Measurements from ENCODE around the gene PHEX.

PHEX gene

GRCh38 chrX:22272613-22273012, 240.5 kb downstream of the PHEX start, which contains the start of gene CBLL2:
Gene CBLL2, plus strand, starts transcription at chrX:22272913. Its CDS starts 79 bp downstream, at chrX:22272992.
- Histone ChIP-seq H4K20me1 (ENCODE audit: insufficient read depth, low read length) (no peaks in the 10 kb centered on the region), H3K9me3 (ENCODE audit: insufficient read depth, low read length, severe bottlenecking) (no peaks in the 10 kb centered on the region), H3K27ac (ENCODE audit: low read length) (no peak within 1 kb of the TSS), H3K4me3 (ENCODE audit: low read depth in 1 of 2, low read length in 2 of 2) (no peak within 1 kb of the TSS), H3K4me2 (ENCODE audit: insufficient read depth, low read length) (no peak within 1 kb of the TSS), H3K4me1 (ENCODE audit: insufficient read depth, low read length) (no peaks in the 10 kb centered on the region), H3K79me2 (ENCODE audit: insufficient read depth, low read length) (no peaks in the 10 kb centered on the region), H3K36me3 (ENCODE audit: insufficient read depth, low read length) (no peaks in the 10 kb centered on the region), H3K27me3 (ENCODE audit: insufficient read depth, low read length, poor library complexity) (no peaks in the 10 kb centered on the region), H3K9ac (ENCODE audit: low read depth, low read length) (no peak within 1 kb of the TSS), H2AFZ (ENCODE audit: low read depth, low read length) (no peak within 1 kb of the TSS)
- no peak for ATAC-seq (ENCODE audit: insufficient read depth, low read depth)
- DNase-seq, result no peak
- TF ChIP-seq CTCF (IDR thresholded peaks at IDR 0.05; ENCODE audit: borderline replicate concordance, extremely low read depth, low read length, poor library complexity, severe bottlenecking) (no peak), EZH2 (IDR thresholded peaks at IDR 0.05; ENCODE audit: borderline replicate concordance, low read depth, low read length, severe bottlenecking) (no peak)

DNA sequence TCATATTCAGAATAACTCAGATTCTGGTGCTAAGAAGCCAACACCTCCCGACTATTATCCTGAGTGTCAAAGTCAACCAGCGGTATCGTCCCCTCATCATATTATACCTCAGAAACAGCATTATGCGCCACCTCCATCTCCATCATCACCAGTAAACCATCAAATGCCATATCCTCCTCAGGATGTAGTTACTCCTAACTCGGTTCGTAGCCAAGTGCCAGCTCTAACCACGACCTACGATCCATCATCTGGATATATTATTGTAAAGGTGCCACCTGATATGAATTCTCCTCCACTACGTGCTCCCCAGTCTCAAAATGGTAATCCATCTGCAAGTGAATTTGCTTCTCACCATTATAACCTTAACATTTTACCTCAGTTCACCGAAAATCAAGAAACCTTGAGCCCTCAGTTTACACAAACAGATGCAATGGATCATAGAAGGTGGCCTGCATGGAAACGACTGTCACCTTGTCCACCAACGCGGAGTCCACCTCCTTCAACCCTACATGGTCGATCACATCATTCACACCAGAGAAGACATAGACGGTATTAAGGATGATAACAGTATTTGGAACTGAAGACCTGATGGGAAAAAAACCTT, 241.7 kb downstream of the PHEX start:
- Histone ChIP-seq H3K4me2 (ENCODE audit: insufficient read depth, low read length) (no peak overlapping the region), H3K27me3 (ENCODE audit: insufficient read depth, low read length, poor library complexity) (no peaks in the 10 kb centered on the region), H3K9me3 (ENCODE audit: insufficient read depth, low read length, severe bottlenecking) (no peaks in the 10 kb centered on the region), H2AFZ (ENCODE audit: low read depth, low read length) (no peak overlapping the region), H3K79me2 (ENCODE audit: insufficient read depth, low read length) (no peaks in the 10 kb centered on the region), H3K36me3 (ENCODE audit: insufficient read depth, low read length) (no peaks in the 10 kb centered on the region), H4K20me1 (ENCODE audit: insufficient read depth, low read length) (no peaks in the 10 kb centered on the region), H3K4me3 (ENCODE audit: low read depth in 1 of 2, low read length in 2 of 2) (no peak overlapping the region), H3K9ac (ENCODE audit: low read depth, low read length) (no peak overlapping the region), H3K27ac (ENCODE audit: low read length) (no peak overlapping the region), H3K4me1 (ENCODE audit: insufficient read depth, low read length) (no peaks in the 10 kb centered on the region)
- ATAC-seq (ENCODE audit: insufficient read depth, low read depth), result no peak
- no peak for DNase-seq
- TF ChIP-seq EZH2 (IDR thresholded peaks at IDR 0.05; ENCODE audit: borderline replicate concordance, low read depth, low read length, severe bottlenecking) (no peak), CTCF (IDR thresholded peaks at IDR 0.05; ENCODE audit: borderline replicate concordance, extremely low read depth, low read length, poor library complexity, severe bottlenecking) (no peak)

DNA sequence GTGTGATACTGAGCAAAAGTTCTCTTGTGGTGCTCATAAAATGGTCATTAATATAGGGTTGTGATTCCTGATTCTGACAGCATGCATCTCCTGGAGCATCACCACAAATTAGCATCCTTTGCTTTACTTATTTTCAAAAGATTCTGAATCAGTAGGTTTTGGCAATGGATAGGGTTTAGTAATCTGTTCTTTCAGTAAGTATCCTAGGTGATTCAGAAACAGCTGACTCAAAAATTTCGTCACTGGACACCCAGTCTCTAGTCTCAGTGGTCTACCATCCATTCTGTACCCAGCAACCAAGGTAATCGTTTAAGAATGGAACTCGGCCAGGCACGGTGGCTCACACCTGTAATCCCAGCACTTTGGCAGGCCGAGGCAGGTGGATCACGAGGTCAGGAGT, 244.7 kb downstream of the PHEX start:
- H3K79me2 ChIP-seq (ENCODE audit: insufficient read depth, low read length), result no peaks in the 10 kb centered on the region
- no peaks in the 10 kb centered on the region for H3K36me3 ChIP-seq (ENCODE audit: insufficient read depth, low read length)
- no peaks in the 10 kb centered on the region for H3K27me3 ChIP-seq (ENCODE audit: insufficient read depth, low read length, poor library complexity)
- H4K20me1 ChIP-seq (ENCODE audit: insufficient read depth, low read length), result no peaks in the 10 kb centered on the region
- no peaks in the 10 kb centered on the region for H3K4me1 ChIP-seq (ENCODE audit: insufficient read depth, low read length)
- no peak for TF ChIP-seq CTCF (IDR thresholded peaks at IDR 0.05; ENCODE audit: borderline replicate concordance, extremely low read depth, low read length, poor library complexity, severe bottlenecking)
- no peak for TF ChIP-seq EZH2 (IDR thresholded peaks at IDR 0.05; ENCODE audit: borderline replicate concordance, low read depth, low read length, severe bottlenecking)
- no peak overlapping the region for H2AFZ ChIP-seq (ENCODE audit: low read depth, low read length)
- H3K4me3 ChIP-seq (ENCODE audit: low read depth in 1 of 2, low read length in 2 of 2), result no peak overlapping the region
- no peak overlapping the region for H3K27ac ChIP-seq (ENCODE audit: low read length)
- no peak overlapping the region for H3K9ac ChIP-seq (ENCODE audit: low read depth, low read length)
- H3K4me2 ChIP-seq (ENCODE audit: insufficient read depth, low read length), result no peak overlapping the region
- no peak for ATAC-seq (ENCODE audit: insufficient read depth, low read depth)
- no peak for DNase-seq
- H3K9me3 ChIP-seq (ENCODE audit: insufficient read depth, low read length, severe bottlenecking), result no peaks in the 10 kb centered on the region
